ENCODE measurements around the gene DMRT1. TPM values are rescaled to one million over a fixed set of nuclear protein-coding genes. Genes with fewer than 3 reads are reported as not detected.
"Not testable (repeated sequence)": the region's sequence is repeated elsewhere in the genome, so short reads cannot be mapped to it uniquely, and the experiment has no call there.

DMRT1 gene
- total RNA-seq, 1 donor from 2014 or later: not detected

GRCh38 chr9:859251-859650 is 17.8 kb downstream of the DMRT1 start:
- Mint-ChIP-seq H3K9me3 (ENCODE audit: low read depth) (peaks cover 3% of the 10 kb centered on the region), H3K27ac (ENCODE audit: unreplicated experiment) (no peak overlapping the region), H3K4me1 (ENCODE audit: low read depth) (no peaks in the 10 kb centered on the region), H3K36me3 (ENCODE audit: low read depth) (no peaks in the 10 kb centered on the region), H3K27me3 (ENCODE audit: low read depth) (peaks cover 10% of the 10 kb centered on the region), H3K4me3 (ENCODE audit: unreplicated experiment) (no peak overlapping the region)
- no peak for DNase-seq (ENCODE audit: low spot score)
- no peak for TF ChIP-seq CTCF (IDR thresholded peaks at IDR 0.05)

- no peaks in the 10 kb centered on the region for H3K4me1 Mint-ChIP-seq (ENCODE audit: low read depth)
- H3K27ac Mint-ChIP-seq (ENCODE audit: unreplicated experiment): no peak overlapping the region
- TF ChIP-seq CTCF (IDR thresholded peaks at IDR 0.05): no peak
- DNase-seq (ENCODE audit: low spot score): no peak
- no peaks in the 10 kb centered on the region for H3K36me3 Mint-ChIP-seq (ENCODE audit: low read depth)
- H3K4me3 Mint-ChIP-seq (ENCODE audit: unreplicated experiment): no peak overlapping the region
- H3K9me3 Mint-ChIP-seq (ENCODE audit: low read depth): peaks cover 3% of the 10 kb centered on the region
- peaks cover 6% of the 10 kb centered on the region for H3K27me3 Mint-ChIP-seq (ENCODE audit: low read depth)
Observed at GRCh38 chr9:860706-861105, 19.2 kb downstream of the DMRT1 start.

- not testable (repeated sequence) for H3K36me3 Mint-ChIP-seq (ENCODE audit: low read depth); H3K27me3 Mint-ChIP-seq (ENCODE audit: low read depth); H3K4me1 Mint-ChIP-seq (ENCODE audit: low read depth); DNase-seq (ENCODE audit: low spot score); H3K9me3 Mint-ChIP-seq (ENCODE audit: low read depth); H3K4me3 Mint-ChIP-seq (ENCODE audit: unreplicated experiment); H3K27ac Mint-ChIP-seq (ENCODE audit: unreplicated experiment)
Observed at GRCh38 chr9:861525-861924, 20.0 kb downstream of the DMRT1 start.

GRCh38 chr9:875119-875962 is 33.8 kb downstream of the DMRT1 start:
- peaks cover 3% of the 10 kb centered on the region for H3K27me3 Mint-ChIP-seq (ENCODE audit: low read depth)
- no peaks in the 10 kb centered on the region for H3K36me3 Mint-ChIP-seq (ENCODE audit: low read depth)
- no peak for TF ChIP-seq CTCF (IDR thresholded peaks at IDR 0.05)
- no peak for DNase-seq (ENCODE audit: low spot score)
- no peaks in the 10 kb centered on the region for H3K9me3 Mint-ChIP-seq (ENCODE audit: low read depth)
- H3K27ac Mint-ChIP-seq (ENCODE audit: unreplicated experiment): no peak overlapping the region
- no peaks in the 10 kb centered on the region for H3K4me1 Mint-ChIP-seq (ENCODE audit: low read depth)
- no peak overlapping the region for H3K4me3 Mint-ChIP-seq (ENCODE audit: unreplicated experiment)

GRCh38 chr9:876425-876824 is 34.9 kb downstream of the DMRT1 start:
- no peaks in the 10 kb centered on the region for H3K4me1 Mint-ChIP-seq (ENCODE audit: low read depth)
- no peak overlapping the region for H3K27ac Mint-ChIP-seq (ENCODE audit: unreplicated experiment)
- no peaks in the 10 kb centered on the region for H3K36me3 Mint-ChIP-seq (ENCODE audit: low read depth)
- no peak for DNase-seq (ENCODE audit: low spot score)
- H3K27me3 Mint-ChIP-seq (ENCODE audit: low read depth): peaks cover 6% of the 10 kb centered on the region
- TF ChIP-seq CTCF (IDR thresholded peaks at IDR 0.05): no peak
- no peaks in the 10 kb centered on the region for H3K9me3 Mint-ChIP-seq (ENCODE audit: low read depth)
- H3K4me3 Mint-ChIP-seq (ENCODE audit: unreplicated experiment): no peak overlapping the region

GRCh38 chr9:878239-878638 is 36.7 kb downstream of the DMRT1 start:
- TF ChIP-seq CTCF (IDR thresholded peaks at IDR 0.05): no peak
- Mint-ChIP-seq H3K4me1 (ENCODE audit: low read depth) (no peaks in the 10 kb centered on the region), H3K27ac (ENCODE audit: unreplicated experiment) (no peak overlapping the region), H3K4me3 (ENCODE audit: unreplicated experiment) (no peak overlapping the region), H3K9me3 (ENCODE audit: low read depth) (no peaks in the 10 kb centered on the region), H3K36me3 (ENCODE audit: low read depth) (no peaks in the 10 kb centered on the region), H3K27me3 (ENCODE audit: low read depth) (peaks cover 9% of the 10 kb centered on the region)
- no peak for DNase-seq (ENCODE audit: low spot score)
